Mesothelial cell of epicardium (in vitro differentiated cells): ENCODE results near the gene MTX2. TPM values are rescaled to one million over a fixed set of nuclear protein-coding genes. Genes with fewer than 3 reads are reported as not detected.
A peak's percentile ranks its signal among the peaks of the same experiment; 100 is the strongest.

Experiments
- DNase-seq, 2 experiments: peaks; one replicate each; pipeline ENCODE4 v3.0.0; 2021; ENCODE audit warnings: low spot score in 2 of 2; ENCODE audit not compliant: unreplicated experiment in 2 of 2
- H3K27ac Mint-ChIP-seq: 2 replicates; pipeline ENCODE4 v1.8.0; 2021; ENCODE audit warnings: mixed read lengths
- H3K27me3 Mint-ChIP-seq: 2 replicates; pipeline ENCODE4 v1.8.0; 2021; ENCODE audit warnings: low read depth, mixed read lengths
- H3K36me3 Mint-ChIP-seq: 2 replicates; pipeline ENCODE4 v1.8.0; 2021; ENCODE audit warnings: mixed read lengths
- H3K4me1 Mint-ChIP-seq: 2 replicates; pipeline ENCODE4 v1.8.0; 2021; ENCODE audit warnings: mixed read lengths
- H3K4me3 Mint-ChIP-seq: 2 replicates; pipeline ENCODE4 v1.8.0; 2021; ENCODE audit warnings: mild to moderate bottlenecking, moderate library complexity, mixed read lengths
- H3K9me3 Mint-ChIP-seq: 2 replicates; pipeline ENCODE4 v1.8.0; 2021; ENCODE audit warnings: mixed read lengths
- total RNA-seq: library from RNA; stranded (reverse); gene quantifications from 3 replicates; pipeline ENCODE4 v1.2.1, GENCODE V29; 2021
- TF ChIP-seq, protein P1 (sequence below): fragments of 200-600 bp; sonication (generic); IDR thresholded peaks from one replicate; pipeline ENCODE4 v1.5.0; 2021; ENCODE audit warnings: antibody characterized with exemption; ENCODE audit not compliant: unreplicated experiment

MTX2 gene
- total RNA-seq, 1 donor from 2014 or later: 29.9 TPM

DNA sequence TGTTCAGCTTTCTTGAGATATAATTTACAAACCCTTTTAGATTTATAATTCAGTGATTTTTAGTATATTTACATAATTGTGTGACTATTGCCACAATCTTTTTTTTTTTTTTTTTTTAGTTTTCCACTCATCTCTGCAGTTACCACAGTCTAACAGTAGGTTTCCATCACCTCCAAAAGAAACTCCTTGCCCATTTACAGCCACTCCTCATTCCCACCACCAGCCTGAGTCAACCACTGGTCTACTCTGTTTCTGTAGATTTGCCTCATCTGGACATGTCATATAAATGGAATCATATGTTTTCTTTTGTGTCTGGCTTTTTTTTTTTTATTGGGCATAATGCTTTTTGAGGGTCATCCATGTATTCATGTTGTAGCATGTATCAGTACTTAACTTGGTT lies 16.1 kb downstream of the MTX2 start:
- peaks cover 5% of the 10 kb centered on the region for H3K36me3 Mint-ChIP-seq
- no peak overlapping the region for H3K4me3 Mint-ChIP-seq
- H3K4me1 Mint-ChIP-seq: peaks cover 10% of the 10 kb centered on the region
- no peak overlapping the region for H3K27ac Mint-ChIP-seq
- H3K9me3 Mint-ChIP-seq: peaks cover 3% of the 10 kb centered on the region
- TF ChIP-seq, protein P1, sequence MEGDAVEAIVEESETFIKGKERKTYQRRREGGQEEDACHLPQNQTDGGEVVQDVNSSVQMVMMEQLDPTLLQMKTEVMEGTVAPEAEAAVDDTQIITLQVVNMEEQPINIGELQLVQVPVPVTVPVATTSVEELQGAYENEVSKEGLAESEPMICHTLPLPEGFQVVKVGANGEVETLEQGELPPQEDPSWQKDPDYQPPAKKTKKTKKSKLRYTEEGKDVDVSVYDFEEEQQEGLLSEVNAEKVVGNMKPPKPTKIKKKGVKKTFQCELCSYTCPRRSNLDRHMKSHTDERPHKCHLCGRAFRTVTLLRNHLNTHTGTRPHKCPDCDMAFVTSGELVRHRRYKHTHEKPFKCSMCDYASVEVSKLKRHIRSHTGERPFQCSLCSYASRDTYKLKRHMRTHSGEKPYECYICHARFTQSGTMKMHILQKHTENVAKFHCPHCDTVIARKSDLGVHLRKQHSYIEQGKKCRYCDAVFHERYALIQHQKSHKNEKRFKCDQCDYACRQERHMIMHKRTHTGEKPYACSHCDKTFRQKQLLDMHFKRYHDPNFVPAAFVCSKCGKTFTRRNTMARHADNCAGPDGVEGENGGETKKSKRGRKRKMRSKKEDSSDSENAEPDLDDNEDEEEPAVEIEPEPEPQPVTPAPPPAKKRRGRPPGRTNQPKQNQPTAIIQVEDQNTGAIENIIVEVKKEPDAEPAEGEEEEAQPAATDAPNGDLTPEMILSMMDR: peak; percentile 32
- no peaks in the 10 kb centered on the region for H3K27me3 Mint-ChIP-seq
- no peak for DNase-seq

DNA sequence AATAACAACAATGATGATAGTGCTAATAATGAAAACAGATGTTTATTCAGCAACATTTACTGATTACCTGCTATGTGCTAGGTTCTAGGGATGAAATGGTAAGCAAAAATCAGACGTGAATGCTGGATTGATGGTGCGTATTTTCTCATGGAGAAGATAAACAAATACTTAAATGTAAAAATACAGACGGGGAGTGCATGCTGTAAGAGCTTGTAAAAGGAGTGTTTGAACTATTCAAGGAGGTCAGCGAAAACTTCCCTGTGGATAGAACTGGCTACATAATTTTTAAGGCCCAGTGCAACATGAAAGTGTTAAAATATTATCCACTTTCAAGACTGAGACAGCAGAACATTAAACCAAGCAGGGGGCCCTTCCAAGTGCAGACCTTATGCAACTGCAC lies 22.1 kb downstream of the MTX2 start:
- peaks cover 5% of the 10 kb centered on the region for H3K36me3 Mint-ChIP-seq
- no peak for DNase-seq
- peaks cover 3% of the 10 kb centered on the region for H3K9me3 Mint-ChIP-seq
- no peak overlapping the region for H3K4me3 Mint-ChIP-seq
- H3K4me1 Mint-ChIP-seq: peaks cover 20% of the 10 kb centered on the region
- H3K27ac Mint-ChIP-seq: no peak overlapping the region
- TF ChIP-seq, protein P1: no peak
- no peaks in the 10 kb centered on the region for H3K27me3 Mint-ChIP-seq

DNA sequence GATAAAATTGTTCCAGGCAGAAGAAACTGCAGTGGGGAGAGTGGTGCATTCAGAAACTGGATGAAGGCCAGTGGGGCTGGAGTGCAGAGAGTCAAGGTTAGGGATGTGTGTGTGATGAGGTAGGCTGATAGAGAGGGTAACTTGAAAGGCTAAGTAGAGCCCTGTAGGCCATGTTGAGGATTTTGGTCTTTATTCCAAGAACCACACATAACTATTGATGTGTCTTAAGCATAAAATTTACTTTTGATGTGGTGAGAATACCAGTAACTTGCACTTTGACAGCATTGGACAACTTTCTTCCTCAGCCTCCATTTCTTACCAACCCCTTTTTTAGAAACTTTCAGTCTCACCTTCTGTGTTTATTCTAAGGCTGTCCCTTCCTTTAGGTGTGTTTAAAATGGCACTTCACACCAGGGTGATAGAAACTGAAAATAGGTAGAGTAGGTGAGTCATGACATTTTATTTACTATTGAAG lies 22.6 kb downstream of the MTX2 start:
- Mint-ChIP-seq H3K27ac (no peak overlapping the region), H3K9me3 (peaks cover 3% of the 10 kb centered on the region), H3K36me3 (peaks cover 3% of the 10 kb centered on the region), H3K27me3 (no peaks in the 10 kb centered on the region), H3K4me1 (peaks cover 24% of the 10 kb centered on the region), H3K4me3 (no peak overlapping the region)
- TF ChIP-seq, protein P1: no peak
- no peak for DNase-seq

DNA sequence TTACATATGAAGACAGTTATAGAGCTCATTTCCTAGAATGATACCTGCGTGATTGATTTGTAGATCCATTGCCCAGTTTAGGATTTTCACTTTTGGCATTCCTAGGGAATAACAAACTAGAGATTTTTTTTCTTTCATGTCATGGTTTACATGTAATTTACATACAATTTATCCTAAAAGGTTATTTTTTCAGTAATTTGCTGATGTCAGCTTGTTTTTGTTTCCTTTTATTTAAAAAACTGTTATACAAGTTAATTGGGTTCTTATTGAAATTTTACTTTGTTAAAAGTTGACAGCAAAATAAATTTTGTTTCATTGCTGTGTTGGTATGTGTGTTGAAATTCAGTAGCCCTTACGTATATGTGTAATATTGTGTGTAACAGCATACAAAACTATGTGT lies 23.4 kb downstream of the MTX2 start:
- Mint-ChIP-seq H3K27ac (no peak overlapping the region), H3K4me1 (peaks cover 30% of the 10 kb centered on the region), H3K4me3 (no peak overlapping the region), H3K27me3 (no peaks in the 10 kb centered on the region), H3K9me3 (peaks cover 3% of the 10 kb centered on the region), H3K36me3 (peaks cover 3% of the 10 kb centered on the region)
- no peak for DNase-seq
- TF ChIP-seq, protein P1: no peak

DNA sequence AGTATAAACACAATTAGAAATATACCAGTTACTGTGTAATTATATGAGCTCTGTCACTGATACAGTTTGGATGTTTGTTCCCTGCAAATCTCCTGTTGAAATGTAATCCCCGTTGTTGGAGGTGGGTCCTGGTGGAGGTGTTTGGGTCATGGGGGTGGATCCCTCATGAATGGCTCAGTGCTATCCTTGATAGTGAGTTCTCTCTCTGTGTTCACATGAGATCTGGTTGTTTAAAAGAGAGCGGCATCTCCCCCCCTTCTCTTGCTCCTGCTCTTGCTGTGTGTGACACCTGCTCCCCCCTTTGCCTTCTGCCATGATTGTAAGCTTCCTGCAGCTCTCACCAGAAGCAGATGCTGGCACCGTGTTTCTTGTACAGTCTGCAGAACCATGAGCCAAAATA lies 24.1 kb downstream of the MTX2 start:
- TF ChIP-seq, protein P1: no peak
- Mint-ChIP-seq H3K27me3 (no peaks in the 10 kb centered on the region), H3K36me3 (no peaks in the 10 kb centered on the region), H3K9me3 (peaks cover 3% of the 10 kb centered on the region), H3K4me3 (no peak overlapping the region), H3K4me1 (peaks cover 28% of the 10 kb centered on the region), H3K27ac (no peak overlapping the region)
- DNase-seq: no peak

DNA sequence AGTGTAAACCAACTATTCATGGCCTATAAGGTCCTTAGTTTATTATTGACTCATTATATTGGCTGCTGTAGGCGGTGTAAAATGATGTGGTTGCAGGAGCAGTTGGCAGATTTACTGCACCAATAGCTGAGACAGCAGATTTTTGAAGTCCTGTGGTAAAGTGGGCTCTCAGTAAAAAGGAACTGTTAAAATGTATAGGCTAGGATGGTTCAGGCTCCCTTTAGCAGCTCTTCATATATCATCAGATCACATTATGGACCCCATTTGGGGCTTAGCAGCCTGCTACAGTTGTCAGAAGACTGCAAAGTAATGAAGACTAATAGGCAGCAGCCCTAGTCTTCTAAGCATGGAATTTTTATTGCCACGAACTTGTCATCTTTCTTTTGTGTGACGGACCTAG lies 27.8 kb downstream of the MTX2 start:
- Mint-ChIP-seq H3K27ac (no peak overlapping the region), H3K36me3 (no peaks in the 10 kb centered on the region), H3K27me3 (no peaks in the 10 kb centered on the region), H3K4me3 (no peak overlapping the region), H3K9me3 (no peaks in the 10 kb centered on the region), H3K4me1 (peaks cover 16% of the 10 kb centered on the region)
- TF ChIP-seq, protein P1: no peak
- DNase-seq: no peak
